Ascending aorta (tissue), 2 donors: ENCODE data around the gene AP5Z1. TPM values are rescaled to one million over a fixed set of nuclear protein-coding genes. Genes with fewer than 3 reads are reported as not detected.

ENCODE experiments used
- DNase-seq, 2 donors: peaks; one replicate each; pipeline ENCODE4 v3.0.0-alpha.2; 2019; ENCODE audit warnings: low spot score in 2 of 2
- H3K27ac ChIP-seq, 2 donors: fragments of 200-600 bp; sonication (generic); one replicate each; pipeline ENCODE4 v1.5.1; 2016 to 2017; ENCODE audit warnings: mild to moderate bottlenecking in 1 of 2
- H3K27me3 ChIP-seq: fragments of 200-600 bp; sonication (generic); one replicate; pipeline ENCODE4 v1.5.1; 2017
- H3K36me3 ChIP-seq, 2 donors: fragments of 200-600 bp; sonication (generic); one replicate each; pipeline ENCODE4 v1.5.1; 2016
- H3K4me1 ChIP-seq, 2 donors: fragments of 200-600 bp; sonication (generic); one replicate each; pipeline ENCODE4 v1.5.1; 2016 to 2017; ENCODE audit warnings: mild to moderate bottlenecking in 1 of 2
- H3K4me3 ChIP-seq, 2 donors: fragments of 200-600 bp; sonication (generic); one replicate each; pipeline ENCODE4 v1.5.1; 2016 to 2017; ENCODE audit warnings: mild to moderate bottlenecking in 1 of 2
- H3K9me3 ChIP-seq, 2 donors: fragments of 200-600 bp; sonication (generic); one replicate each; pipeline ENCODE4 v1.5.1; 2016
- CTCF ChIP-seq, 3 experiments: fragments of 200-600 bp in 2 of 3; fragments of 450-650 bp in 1 of 3; sonication (generic) in 2 of 3; IDR thresholded peaks; one replicate each; pipeline ENCODE4 v1.5.1; 2016 to 2019; ENCODE audit warnings: antibody characterized with exemption in 3 of 3, mild to moderate bottlenecking in 1 of 3, moderate library complexity in 1 of 3
- intact Hi-C: fragments of 100-400 bp; cut with DNase I; formaldehyde crosslinking; loops from one replicate; pipeline ENCODE4 v1.15.1; 2023
- total RNA-seq: library from RNA; depleted of rRNA; stranded (reverse); fragments of >200 nt; gene quantifications from one replicate; pipeline ENCODE4 v1.1.0, GENCODE V29; 2016

The AP5Z1 gene
- total RNA-seq, 1 donor from 2014 or later: 115 TPM

DNA sequence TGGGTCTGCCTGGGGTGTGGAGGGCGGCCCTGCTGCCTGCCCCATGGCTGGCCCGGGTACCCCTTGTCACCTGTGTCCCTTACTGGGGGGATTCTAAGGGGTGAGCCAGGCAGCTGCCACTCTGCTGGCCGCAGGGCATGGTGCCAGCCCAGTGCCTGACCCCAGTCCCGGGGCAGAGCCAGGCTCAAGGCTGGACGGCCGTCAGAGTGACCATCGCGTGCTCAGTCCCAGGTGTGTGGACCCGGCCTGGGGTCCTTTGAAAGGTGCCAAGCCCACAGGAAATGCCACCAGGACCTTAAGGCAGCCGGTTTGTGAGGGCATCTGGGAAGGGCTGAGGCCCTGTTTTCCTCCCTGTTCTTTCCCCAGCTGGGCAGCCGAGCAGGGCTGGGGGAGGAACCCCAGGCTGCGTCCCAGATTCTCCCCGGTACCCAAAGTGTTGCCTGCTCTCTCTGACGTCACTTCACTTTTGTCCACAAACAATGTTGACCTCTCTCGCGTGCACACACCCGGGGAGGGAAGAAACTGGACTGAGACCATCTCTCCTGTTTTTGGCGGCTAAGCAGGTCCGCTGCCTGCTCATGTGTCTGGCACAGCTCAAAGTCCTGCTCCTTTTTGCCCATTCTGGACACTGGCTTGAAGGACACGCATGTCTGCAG lies 48.8 kb downstream of the AP5Z1 start:
- no peak for DNase-seq
- Histone ChIP-seq H3K9me3 (no peaks in the 10 kb centered on the region), H3K36me3 (no peaks in the 10 kb centered on the region), H3K4me3 (no peak overlapping the region), H3K27ac (no peak overlapping the region), H3K4me1 (peaks cover 0 to 6% of the 10 kb centered on the region in 2 donors), H3K27me3 (no peaks in the 10 kb centered on the region)
- intact Hi-C loops: no loop called here
- no peak for TF ChIP-seq CTCF (IDR thresholded peaks at IDR 0.05)

GRCh38 chr7:4825081-4825480 lies 49.7 kb downstream of the AP5Z1 start:
- peaks cover 0 to 3% of the 10 kb centered on the region in 2 donors for H3K4me1 ChIP-seq
- no peak overlapping the region for H3K27ac ChIP-seq
- no peaks in the 10 kb centered on the region for H3K36me3 ChIP-seq
- intact Hi-C loops: no loop called here
- no peak for DNase-seq
- no peaks in the 10 kb centered on the region for H3K27me3 ChIP-seq
- H3K4me3 ChIP-seq: no peak overlapping the region
- H3K9me3 ChIP-seq: no peaks in the 10 kb centered on the region
- no peak for TF ChIP-seq CTCF (IDR thresholded peaks at IDR 0.05)

- intact Hi-C loops: no loop called here
- Histone ChIP-seq H3K27ac (no peak overlapping the region), H3K4me1 (no peaks in the 10 kb centered on the region), H3K9me3 (no peaks in the 10 kb centered on the region), H3K4me3 (no peak overlapping the region), H3K36me3 (no peaks in the 10 kb centered on the region), H3K27me3 (no peaks in the 10 kb centered on the region)
- DNase-seq: no peak
- TF ChIP-seq CTCF (IDR thresholded peaks at IDR 0.05): no peak
These were observed 53.4 kb downstream of the AP5Z1 start for GRCh38 chr7:4828720-4829383.

- Histone ChIP-seq H3K27me3 (no peaks in the 10 kb centered on the region), H3K9me3 (no peaks in the 10 kb centered on the region), H3K4me3 (no peak overlapping the region), H3K27ac (no peak overlapping the region), H3K4me1 (no peaks in the 10 kb centered on the region), H3K36me3 (peaks cover 0 to 5% of the 10 kb centered on the region in 2 donors)
- intact Hi-C loops: loop anchor here (5.0 kb wide), 1 partner anchor 52 kb away; the partner anchor contains the start of gene RADIL
- DNase-seq: no peak
- peak; percentile 44 to 47 (median 46) for TF ChIP-seq CTCF (IDR thresholded peaks at IDR 0.05)
These were observed 54.8 kb downstream of the AP5Z1 start for GRCh38 chr7:4830176-4830575.

DNA sequence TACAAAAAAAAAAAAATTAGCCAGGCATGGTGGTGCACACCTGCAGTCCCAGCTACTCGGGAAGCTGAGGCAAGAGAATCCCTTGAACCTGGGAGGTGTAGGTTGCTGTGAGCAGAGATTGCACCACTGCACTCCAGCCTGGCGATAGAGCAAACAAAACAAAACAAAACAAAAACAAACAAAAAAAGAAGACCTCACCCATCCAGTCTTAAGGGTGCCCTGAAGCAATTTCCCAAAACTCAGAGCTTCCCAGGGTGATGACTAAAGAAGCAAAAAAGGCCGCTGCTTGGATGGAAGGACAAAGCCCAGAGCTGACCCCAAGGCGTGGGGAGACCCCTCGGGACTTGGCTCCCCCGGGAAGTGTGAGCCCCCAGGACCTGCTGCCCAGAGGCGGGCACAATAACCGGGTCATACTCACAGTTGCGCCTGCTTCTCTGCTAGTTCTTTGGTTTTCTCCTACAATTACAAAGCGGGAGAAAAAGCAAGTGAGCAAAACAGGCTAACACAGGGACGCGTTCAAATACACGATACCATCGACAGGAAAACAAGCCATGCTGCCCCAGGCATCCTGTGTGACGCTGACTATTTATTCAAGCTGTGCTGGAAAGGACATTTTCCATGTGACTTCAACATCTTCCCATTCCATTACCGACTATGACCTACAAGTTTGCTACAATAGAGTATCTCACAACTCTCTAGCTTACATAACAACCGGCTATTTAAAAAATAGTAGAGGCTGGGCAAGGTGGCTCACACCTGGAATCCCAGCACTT lies 56.5 kb downstream of the AP5Z1 start:
- DNase-seq: no peak
- Histone ChIP-seq H3K27me3 (no peaks in the 10 kb centered on the region), H3K36me3 (peaks cover 0 to 5% of the 10 kb centered on the region in 2 donors), H3K4me3 (no peak overlapping the region), H3K9me3 (no peaks in the 10 kb centered on the region), H3K27ac (no peak overlapping the region), H3K4me1 (no peaks in the 10 kb centered on the region)
- intact Hi-C loops: loop anchor here (5.0 kb wide), 1 partner anchor 50 kb away; the partner anchor contains the start of gene RADIL
- TF ChIP-seq CTCF (IDR thresholded peaks at IDR 0.05): no peak
